GM23248 (cell line): Measurements from ENCODE around the gene RGR.

Source experiments
- EZH2 ChIP-seq: fragments of 200-600 bp; sonication (generic); IDR thresholded peaks from 2 replicates; pipeline ENCODE4 v1.6.1; 2018; ENCODE audit warnings: antibody characterized with exemption, mild to moderate bottlenecking; ENCODE audit not compliant: insufficient read depth, poor library complexity, severe bottlenecking
- EZH2phosphoT487 ChIP-seq: fragments of 200-600 bp; sonication (generic); IDR thresholded peaks from 2 replicates; pipeline ENCODE4 v1.6.1; 2018; ENCODE audit warnings: antibody characterized with exemption, moderate library complexity, mild to moderate bottlenecking, low read depth; ENCODE audit not compliant: insufficient read depth

DNA sequence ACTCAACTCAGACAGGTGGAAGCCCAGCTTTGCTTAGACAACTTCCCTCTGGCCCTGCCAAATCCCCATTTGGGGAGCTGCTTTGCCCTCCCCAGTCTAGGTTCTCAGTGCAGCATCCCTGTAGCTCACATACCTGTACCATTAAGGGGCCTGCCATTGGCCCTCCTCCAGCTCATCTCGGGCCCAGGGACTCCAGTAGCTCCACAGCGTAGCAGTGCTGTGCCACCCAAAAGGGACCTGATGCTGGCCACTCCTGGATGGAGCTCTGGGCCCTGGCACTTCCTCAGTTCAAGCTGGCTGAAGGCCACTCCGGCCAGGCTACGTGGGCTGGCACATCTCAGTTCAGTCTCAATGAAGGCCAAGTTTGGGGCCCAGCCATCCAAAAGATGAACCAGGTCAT lies 10.9 kb upstream of the RGR start:
- TF ChIP-seq EZH2phosphoT487: no peak
- no peak for TF ChIP-seq EZH2
